ENCODE data around the gene TEX13D. TPM values are rescaled to one million over a fixed set of nuclear protein-coding genes. Genes with fewer than 3 reads are reported as not detected.

TEX13D gene
- total RNA-seq, 1 donor from 2014 or later = not detected

GRCh38 chrX:124346117-124346876 is 13.8 kb downstream of the TEX13D start, which contains the start of gene SH2D1A:
SH2D1A (plus strand) TSS chrX:124346563; CDS start chrX:124346643, 80 bp downstream.
- intact Hi-C loops (cut with DNase I) = no loop called here
- DNase-seq (ENCODE audit: missing footprints) (no peak), ATAC-seq (no peak)

DNA sequence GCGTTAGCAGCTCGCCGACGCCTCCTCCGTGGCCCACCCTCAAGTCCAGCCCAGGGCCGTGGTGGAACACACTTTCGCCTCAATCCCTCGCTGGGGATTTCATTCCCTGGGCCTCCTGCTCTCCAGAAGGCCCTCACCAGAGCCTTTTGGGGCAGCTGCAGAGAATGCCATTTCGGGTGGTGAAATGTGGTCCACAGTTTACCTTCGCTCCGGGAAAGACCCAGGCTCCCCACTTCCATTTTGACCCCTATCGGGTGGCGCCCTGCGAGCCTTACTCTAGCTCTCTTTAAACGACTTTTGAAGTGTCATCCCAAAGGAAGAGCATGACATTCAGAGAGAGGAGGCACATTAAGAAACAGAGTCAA is 14.4 kb downstream of the TEX13D start:
- ATAC-seq (no peak), DNase-seq (ENCODE audit: missing footprints) (no peak)
- intact Hi-C loops (cut with DNase I) = no loop called here

- intact Hi-C loops (cut with DNase I) = no loop called here
- ATAC-seq (no peak), DNase-seq (ENCODE audit: missing footprints) (no peak)
These were observed 14.8 kb downstream of the TEX13D start for GRCh38 chrX:124347242-124347641.

- ATAC-seq (no peak), DNase-seq (ENCODE audit: missing footprints) (no peak)
- intact Hi-C loops (cut with DNase I) = no loop called here
These were observed 15.7 kb downstream of the TEX13D start for GRCh38 chrX:124348182-124348581.

DNA sequence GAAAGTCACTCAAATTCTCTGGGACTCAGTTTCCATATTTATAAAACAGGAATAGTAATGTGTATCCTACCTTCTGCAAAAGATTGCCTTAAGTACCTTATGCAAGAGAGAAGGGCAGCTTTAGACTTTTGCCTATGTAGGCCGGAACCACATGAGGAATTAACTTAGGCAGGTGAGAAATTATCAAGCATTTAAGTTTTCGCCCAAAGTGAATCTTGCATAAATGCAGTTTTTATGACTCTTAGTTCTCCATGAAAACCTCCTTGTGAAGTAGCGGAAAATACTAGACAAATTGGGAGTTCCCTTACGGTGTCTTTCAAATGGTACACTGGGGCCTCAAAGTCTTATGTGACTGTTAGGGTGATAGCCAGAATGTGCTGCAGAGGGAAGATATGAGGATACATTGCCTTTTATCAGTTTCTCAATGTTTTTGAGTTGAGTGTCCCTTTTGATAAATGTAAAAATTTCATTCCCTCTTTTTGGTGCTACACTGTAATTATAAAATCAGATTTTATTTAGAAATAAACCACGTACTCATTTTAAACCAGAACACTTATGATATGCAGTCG is 16.5 kb downstream of the TEX13D start:
- ATAC-seq (no peak), DNase-seq (ENCODE audit: missing footprints) (no peak)
- intact Hi-C loops (cut with DNase I) = no loop called here

DNA sequence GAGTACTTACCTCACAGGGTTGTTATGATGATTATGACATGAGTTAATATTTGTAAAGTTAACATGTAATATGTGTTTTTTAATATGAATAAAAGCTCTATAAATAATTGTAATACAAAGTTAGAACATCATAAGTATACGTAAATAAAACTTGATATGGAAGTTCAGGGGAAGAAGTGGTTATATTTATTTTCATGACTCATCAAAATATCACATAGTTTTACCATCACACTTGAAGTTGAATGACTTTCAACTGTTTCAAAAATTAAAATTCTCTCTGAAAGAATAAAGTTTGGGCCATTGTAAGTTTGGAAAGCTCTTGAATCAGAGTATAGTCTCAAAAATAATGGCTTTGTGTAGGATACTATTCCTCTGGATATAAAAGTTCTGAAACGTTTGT is 22.2 kb downstream of the TEX13D start:
- no peak for ATAC-seq
- DNase-seq (ENCODE audit: missing footprints) = no peak
- intact Hi-C loops (cut with DNase I) = no loop called here

GRCh38 chrX:124358800-124359383 is 26.4 kb downstream of the TEX13D start:
- intact Hi-C loops (cut with DNase I) = no loop called here
- no peak for ATAC-seq
- DNase-seq (ENCODE audit: missing footprints) = no peak

DNA sequence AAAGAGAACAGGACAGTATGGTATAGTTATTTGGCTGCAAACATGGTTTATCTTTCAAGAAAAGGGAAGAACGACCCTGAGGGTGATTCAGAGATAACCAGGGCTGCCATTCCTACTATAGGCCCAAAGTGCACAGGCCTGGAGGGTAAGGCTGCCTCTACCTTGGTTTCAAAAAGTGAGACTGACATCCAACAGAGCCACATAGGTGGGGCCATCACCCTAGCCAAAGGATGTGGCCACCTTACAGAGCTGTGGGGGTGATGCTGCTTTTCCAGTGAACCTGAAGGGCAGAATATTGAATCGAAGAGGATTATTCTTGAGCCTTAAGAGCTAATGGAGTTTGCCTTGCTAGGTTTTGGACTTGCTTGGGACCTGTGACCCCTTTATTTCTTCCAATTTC is 29.6 kb downstream of the TEX13D start:
- ATAC-seq (no peak), DNase-seq (ENCODE audit: missing footprints) (no peak)
- intact Hi-C loops (cut with DNase I) = no loop called here

DNA sequence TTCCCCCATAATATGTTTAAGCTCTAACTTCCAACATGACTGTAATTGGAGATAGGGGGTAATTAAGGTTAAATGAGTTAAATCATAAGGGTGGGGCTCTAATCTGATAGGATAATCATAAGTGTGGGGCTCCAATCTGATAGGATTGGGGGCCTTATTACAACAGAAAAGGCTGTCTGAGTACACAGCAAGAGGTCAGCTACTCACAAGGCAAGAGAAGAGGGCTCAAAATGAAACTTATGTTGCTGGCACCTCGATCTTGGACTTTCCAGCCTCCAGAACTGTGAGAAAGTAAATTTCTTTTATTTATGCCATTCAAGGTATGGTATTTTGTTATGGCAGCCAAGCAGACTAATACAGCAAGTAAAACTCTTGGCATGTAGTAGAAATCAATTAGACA is 30.3 kb downstream of the TEX13D start:
- ATAC-seq = no peak
- intact Hi-C loops (cut with DNase I) = no loop called here

DNA sequence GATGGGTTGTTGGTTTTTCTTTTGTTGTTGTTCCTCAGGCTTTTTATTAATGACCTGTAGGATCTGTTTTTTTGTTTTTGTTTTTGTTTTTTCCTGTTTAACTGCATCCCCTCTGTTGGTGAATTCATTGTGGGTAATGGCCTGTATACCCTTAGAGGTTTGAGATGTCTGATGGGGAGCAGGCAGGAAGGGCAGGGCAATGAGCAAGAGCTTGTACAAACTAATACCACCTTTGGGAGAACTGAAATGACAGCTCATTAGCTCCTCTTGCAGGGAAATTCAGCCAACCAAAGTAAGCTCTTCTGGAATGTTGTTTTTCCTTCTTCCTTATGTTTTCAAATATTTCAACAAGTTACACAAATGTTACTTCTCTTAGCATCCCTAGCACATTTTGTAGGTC is 37.3 kb downstream of the TEX13D start:
- no peak for DNase-seq (ENCODE audit: missing footprints)
- no peak for ATAC-seq
- intact Hi-C loops (cut with DNase I) = no loop called here

More for the DNA sequence above, 30.3 kb downstream of the TEX13D start:
- DNase-seq (ENCODE audit: missing footprints) = no peak

- intact Hi-C loops (cut with DNase I) = no loop called here
- DNase-seq (ENCODE audit: missing footprints) = no peak
- no peak for ATAC-seq
These were observed 40.9 kb downstream of the TEX13D start for GRCh38 chrX:124373348-124373747.

DNA sequence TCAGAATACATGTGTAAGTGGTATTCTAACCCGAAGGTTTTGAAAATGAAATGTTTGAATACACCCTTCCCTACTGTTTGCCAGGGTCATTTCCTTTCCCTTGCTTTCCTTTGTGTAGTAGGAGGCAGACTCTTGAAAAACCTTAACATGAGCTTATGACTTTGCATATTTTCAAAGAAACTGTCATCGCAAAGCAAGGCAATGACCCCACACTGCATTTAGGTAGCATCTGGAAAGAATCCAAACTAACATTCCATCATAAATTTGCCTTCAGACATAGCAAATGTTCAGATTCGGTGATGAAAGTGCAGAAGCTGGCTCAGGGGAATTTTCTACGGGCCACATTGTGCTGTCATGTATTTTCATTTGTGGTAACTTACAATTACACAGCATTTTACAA is 46.2 kb downstream of the TEX13D start:
- DNase-seq (ENCODE audit: missing footprints) (no peak), ATAC-seq (no peak)
- intact Hi-C loops (cut with DNase I) = no loop called here

- ATAC-seq (no peak), DNase-seq (ENCODE audit: missing footprints) (no peak)
- intact Hi-C loops (cut with DNase I) = no loop called here
These were observed 50.9 kb downstream of the TEX13D start for GRCh38 chrX:124383354-124383753.

GRCh38 chrX:124386401-124386800 is 53.9 kb downstream of the TEX13D start:
- intact Hi-C loops (cut with DNase I) = no loop called here
- ATAC-seq (no peak), DNase-seq (ENCODE audit: missing footprints) (no peak)

Other genes with a start within 250 kb of the TEX13D start
- gene SH2D1A, start 13.9 kb downstream of the TEX13D start, total RNA-seq = not detected